ENCODE data around the gene OR9G4. TPM values are rescaled to one million over a fixed set of nuclear protein-coding genes. Genes with fewer than 3 reads are reported as not detected.

The OR9G4 gene
- total and polyA plus RNA-seq, 5 donors from 2014 or later: not detected

DNA sequence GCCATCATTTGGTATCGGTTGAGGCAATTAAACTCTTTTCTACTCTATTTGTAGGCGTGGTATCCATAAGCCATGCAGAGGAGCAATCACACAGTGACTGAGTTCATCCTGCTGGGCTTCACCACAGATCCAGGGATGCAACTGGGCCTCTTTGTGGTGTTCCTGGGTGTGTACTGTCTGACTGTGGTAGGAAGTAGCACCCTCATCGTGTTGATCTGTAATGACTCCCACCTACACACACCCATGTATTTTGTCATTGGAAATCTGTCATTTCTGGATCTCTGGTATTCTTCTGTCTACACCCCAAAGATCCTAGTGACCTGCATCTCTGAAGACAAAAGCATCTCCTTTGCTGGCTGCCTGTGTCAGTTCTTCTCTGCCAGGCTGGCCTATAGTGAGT is 8.4 kb downstream of the OR9G4 start:
- Histone ChIP-seq H3K36me3 (ENCODE audit: control insufficient read depth, insufficient read depth, low read length) (no peaks in the 10 kb centered on the region), H3K4me1 (ENCODE audit: control insufficient read depth, insufficient read depth, low read length, poor library complexity, severe bottlenecking) (no peaks in the 10 kb centered on the region), H3K4me3 (ENCODE audit: low read depth, low read length) (no peak overlapping the region), H3K27ac (ENCODE audit: insufficient read depth, low read length, poor library complexity, severe bottlenecking) (no peak overlapping the region), H3K27me3 (ENCODE audit: control insufficient read depth, insufficient read depth, low read length) (no peaks in the 10 kb centered on the region), H3K9me3 (ENCODE audit: control insufficient read depth in 2 of 2, low read length in 2 of 2) (no peaks in the 10 kb centered on the region)
- Mint-ChIP-seq H3K4me3 (no peak overlapping the region), H3K4me1 (no peaks in the 10 kb centered on the region), H3K9me3 (peaks cover 1 to 14% (median 6%) of the 10 kb centered on the region in 7 donors), H3K36me3 (no peaks in the 10 kb centered on the region), H3K27me3 (no peaks in the 10 kb centered on the region), H3K27ac (no peak overlapping the region)
- no peak for ATAC-seq (ENCODE audit: low read depth in 2 of 2)
- no peak for DNase-seq

DNA sequence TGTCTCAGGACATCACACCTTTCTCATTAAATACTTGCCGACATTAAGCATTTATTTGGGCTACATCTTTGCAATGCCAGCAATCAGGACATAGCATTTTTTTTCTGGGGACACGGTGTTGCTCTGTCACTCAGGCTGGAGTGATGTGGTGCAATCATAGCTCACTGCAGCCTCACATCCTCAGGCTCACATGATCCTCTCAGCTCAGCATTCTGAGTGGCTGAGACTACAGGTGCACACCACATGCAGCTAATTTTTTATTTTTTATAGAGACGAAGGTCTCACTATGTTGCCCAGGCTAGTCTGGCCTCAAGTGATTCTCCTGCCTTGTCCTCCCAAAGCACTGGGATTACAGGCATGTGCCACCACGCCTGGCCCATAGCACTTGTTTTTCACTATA is 28.0 kb downstream of the OR9G4 start:
- Mint-ChIP-seq H3K4me3 (no peak overlapping the region), H3K27ac (no peak overlapping the region), H3K9me3 (peaks cover 1 to 17% (median 10%) of the 10 kb centered on the region in 7 donors), H3K27me3 (no peaks in the 10 kb centered on the region), H3K4me1 (no peaks in the 10 kb centered on the region), H3K36me3 (no peaks in the 10 kb centered on the region)
- H3K27me3 ChIP-seq (ENCODE audit: control insufficient read depth, insufficient read depth, low read length): no peaks in the 10 kb centered on the region
- ATAC-seq (ENCODE audit: low read depth in 2 of 2): no peak
- H3K4me3 ChIP-seq (ENCODE audit: low read depth, low read length): no peak overlapping the region
- H3K36me3 ChIP-seq (ENCODE audit: control insufficient read depth, insufficient read depth, low read length): no peaks in the 10 kb centered on the region
- H3K4me1 ChIP-seq (ENCODE audit: control insufficient read depth, insufficient read depth, low read length, poor library complexity, severe bottlenecking): no peaks in the 10 kb centered on the region
- H3K27ac ChIP-seq (ENCODE audit: insufficient read depth, low read length, poor library complexity, severe bottlenecking): no peak overlapping the region
- H3K9me3 ChIP-seq (ENCODE audit: control insufficient read depth in 2 of 2, low read length in 2 of 2): no peaks in the 10 kb centered on the region
- DNase-seq: no peak

DNA sequence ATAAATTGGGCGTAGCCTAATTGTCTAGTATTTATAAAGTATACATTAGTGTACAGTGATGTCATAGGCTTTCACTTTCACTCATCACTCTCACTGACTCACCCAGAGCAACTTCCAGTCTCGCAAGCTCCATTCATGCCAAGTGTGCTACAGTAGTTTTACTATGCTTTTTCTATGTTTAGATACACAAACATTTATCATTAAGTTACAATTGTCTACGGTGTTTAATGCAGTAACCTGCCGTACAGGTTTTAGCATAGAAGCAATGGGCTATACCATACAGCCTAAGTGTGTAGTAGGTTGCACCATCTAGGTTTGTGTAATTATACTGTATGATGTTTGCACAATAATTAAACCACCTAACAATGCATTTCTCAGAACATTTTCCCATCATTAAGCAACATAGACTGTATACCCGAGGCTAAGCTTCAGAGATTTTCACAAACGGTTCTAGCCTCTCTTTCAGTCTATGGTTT is 32.1 kb downstream of the OR9G4 start:
- H3K36me3 Mint-ChIP-seq: no peaks in the 10 kb centered on the region
- Histone ChIP-seq H3K4me1 (ENCODE audit: control insufficient read depth, insufficient read depth, low read length, poor library complexity, severe bottlenecking) (no peaks in the 10 kb centered on the region), H3K27me3 (ENCODE audit: control insufficient read depth, insufficient read depth, low read length) (no peaks in the 10 kb centered on the region), H3K9me3 (ENCODE audit: control insufficient read depth in 2 of 2, low read length in 2 of 2) (peaks cover 0 to 8% of the 10 kb centered on the region in 2 experiments), H3K27ac (ENCODE audit: insufficient read depth, low read length, poor library complexity, severe bottlenecking) (no peak overlapping the region), H3K4me3 (ENCODE audit: low read depth, low read length) (no peak overlapping the region), H3K36me3 (ENCODE audit: control insufficient read depth, insufficient read depth, low read length) (no peaks in the 10 kb centered on the region)
- H3K9me3 Mint-ChIP-seq: peaks cover 4 to 23% (median 8%) of the 10 kb centered on the region in 7 donors
- ATAC-seq (ENCODE audit: low read depth in 2 of 2): no peak
- no peak overlapping the region for H3K4me3 Mint-ChIP-seq
- DNase-seq: no peak
- no peaks in the 10 kb centered on the region for H3K4me1 Mint-ChIP-seq
- H3K27me3 Mint-ChIP-seq: no peaks in the 10 kb centered on the region
- H3K27ac Mint-ChIP-seq: no peak overlapping the region

DNA sequence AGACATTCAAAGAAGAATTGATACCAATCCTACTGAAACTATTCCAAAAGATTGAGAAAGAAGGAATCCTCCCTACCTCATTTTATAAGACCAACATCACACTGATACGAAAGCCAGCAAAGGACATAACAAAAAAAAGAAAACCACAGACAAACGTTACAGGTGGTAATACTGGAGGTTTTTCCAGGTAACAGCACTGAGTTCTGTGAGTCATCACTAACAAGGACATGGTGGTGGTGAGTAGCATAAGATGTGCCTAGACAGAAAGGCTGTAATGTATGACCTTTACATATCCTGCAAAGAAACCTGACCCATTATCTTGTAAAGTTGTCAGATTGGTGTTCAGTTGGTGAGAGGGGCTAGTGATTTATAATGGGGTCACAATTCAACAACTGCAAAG is 34.3 kb downstream of the OR9G4 start:
- Histone ChIP-seq H3K36me3 (ENCODE audit: control insufficient read depth, insufficient read depth, low read length) (no peaks in the 10 kb centered on the region), H3K9me3 (ENCODE audit: control insufficient read depth in 2 of 2, low read length in 2 of 2) (peaks cover 0 to 8% of the 10 kb centered on the region in 2 experiments), H3K27ac (ENCODE audit: insufficient read depth, low read length, poor library complexity, severe bottlenecking) (no peak overlapping the region), H3K4me3 (ENCODE audit: low read depth, low read length) (no peak overlapping the region), H3K27me3 (ENCODE audit: control insufficient read depth, insufficient read depth, low read length) (no peaks in the 10 kb centered on the region), H3K4me1 (ENCODE audit: control insufficient read depth, insufficient read depth, low read length, poor library complexity, severe bottlenecking) (no peaks in the 10 kb centered on the region)
- ATAC-seq (ENCODE audit: low read depth in 2 of 2) (no peak), DNase-seq (no peak)
- H3K27me3 Mint-ChIP-seq: no peaks in the 10 kb centered on the region
- H3K36me3 Mint-ChIP-seq: no peaks in the 10 kb centered on the region
- H3K4me3 Mint-ChIP-seq: no peak overlapping the region
- no peaks in the 10 kb centered on the region for H3K4me1 Mint-ChIP-seq
- H3K27ac Mint-ChIP-seq: no peak overlapping the region
- peaks cover 3 to 23% (median 9%) of the 10 kb centered on the region in 7 donors for H3K9me3 Mint-ChIP-seq

DNA sequence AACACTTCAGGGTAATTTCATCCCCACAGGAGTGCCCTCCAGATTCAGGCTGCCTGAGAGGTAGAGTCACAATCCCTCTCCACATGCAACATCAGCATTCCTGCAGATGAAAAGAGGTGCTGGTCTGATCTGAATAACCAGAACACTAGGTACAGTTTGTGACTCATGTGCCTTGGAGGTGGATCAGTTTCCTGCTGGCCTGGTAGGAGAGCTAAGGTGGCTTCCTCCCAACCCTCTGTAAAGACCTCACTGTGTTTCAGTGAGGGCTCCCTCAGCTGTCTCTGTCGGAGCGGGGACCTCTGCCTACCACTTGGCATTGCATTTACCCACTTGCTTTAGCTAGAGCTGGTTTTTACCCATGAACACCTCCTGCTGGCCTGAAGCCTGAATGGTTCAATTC is 42.0 kb downstream of the OR9G4 start:
- no peaks in the 10 kb centered on the region for H3K36me3 Mint-ChIP-seq
- no peak overlapping the region for H3K4me3 Mint-ChIP-seq
- H3K9me3 Mint-ChIP-seq: peaks cover 2 to 17% (median 11%) of the 10 kb centered on the region in 7 donors
- Histone ChIP-seq H3K4me1 (ENCODE audit: control insufficient read depth, insufficient read depth, low read length, poor library complexity, severe bottlenecking) (no peaks in the 10 kb centered on the region), H3K4me3 (ENCODE audit: low read depth, low read length) (no peak overlapping the region), H3K27ac (ENCODE audit: insufficient read depth, low read length, poor library complexity, severe bottlenecking) (no peak overlapping the region), H3K36me3 (ENCODE audit: control insufficient read depth, insufficient read depth, low read length) (no peaks in the 10 kb centered on the region), H3K9me3 (ENCODE audit: control insufficient read depth in 2 of 2, low read length in 2 of 2) (no peaks in the 10 kb centered on the region), H3K27me3 (ENCODE audit: control insufficient read depth, insufficient read depth, low read length) (no peaks in the 10 kb centered on the region)
- no peak for DNase-seq
- no peaks in the 10 kb centered on the region for H3K27me3 Mint-ChIP-seq
- no peak for ATAC-seq (ENCODE audit: low read depth in 2 of 2)
- H3K4me1 Mint-ChIP-seq: no peaks in the 10 kb centered on the region
- H3K27ac Mint-ChIP-seq: no peak overlapping the region

DNA sequence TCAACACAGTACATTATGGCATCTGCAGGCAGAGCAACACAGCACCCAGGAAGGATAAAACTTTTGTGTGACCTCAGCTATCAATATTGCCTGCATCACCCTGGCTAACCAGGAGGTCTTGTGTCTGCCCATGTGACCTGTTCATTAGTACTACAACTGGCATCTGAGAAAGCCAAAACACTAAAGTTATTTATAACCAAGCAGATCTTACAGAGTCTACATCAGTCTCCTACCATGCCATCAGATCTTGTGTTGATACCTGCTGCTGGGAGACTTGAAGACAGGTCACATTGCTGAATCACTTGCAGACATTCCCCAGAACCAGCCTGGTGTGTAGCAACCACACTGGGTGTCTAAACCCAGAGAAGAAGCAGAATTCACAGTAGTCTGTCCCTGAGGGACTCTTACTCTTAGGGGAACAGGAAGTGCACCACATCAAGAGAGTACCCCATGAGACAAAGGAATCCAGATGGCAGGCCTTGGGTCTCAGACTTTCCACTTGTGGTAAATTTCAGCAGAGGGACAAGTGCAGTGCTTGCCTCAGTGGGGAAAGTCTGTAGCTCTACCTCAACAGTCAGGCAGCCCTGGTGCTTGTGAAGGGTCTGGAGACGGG is 42.6 kb downstream of the OR9G4 start:
- H3K36me3 Mint-ChIP-seq: no peaks in the 10 kb centered on the region
- H3K4me1 Mint-ChIP-seq: no peaks in the 10 kb centered on the region
- H3K4me3 ChIP-seq (ENCODE audit: low read depth, low read length): no peak overlapping the region
- H3K4me1 ChIP-seq (ENCODE audit: control insufficient read depth, insufficient read depth, low read length, poor library complexity, severe bottlenecking): no peaks in the 10 kb centered on the region
- no peaks in the 10 kb centered on the region for H3K27me3 Mint-ChIP-seq
- H3K27me3 ChIP-seq (ENCODE audit: control insufficient read depth, insufficient read depth, low read length): no peaks in the 10 kb centered on the region
- ATAC-seq (ENCODE audit: low read depth in 2 of 2): no peak
- H3K36me3 ChIP-seq (ENCODE audit: control insufficient read depth, insufficient read depth, low read length): no peaks in the 10 kb centered on the region
- H3K9me3 Mint-ChIP-seq: peaks cover 3 to 19% (median 13%) of the 10 kb centered on the region in 7 donors
- no peak overlapping the region for H3K27ac ChIP-seq (ENCODE audit: insufficient read depth, low read length, poor library complexity, severe bottlenecking)
- no peak overlapping the region for H3K4me3 Mint-ChIP-seq
- DNase-seq: no peak
- H3K27ac Mint-ChIP-seq: no peak overlapping the region
- no peaks in the 10 kb centered on the region for H3K9me3 ChIP-seq (ENCODE audit: control insufficient read depth in 2 of 2, low read length in 2 of 2)

DNA sequence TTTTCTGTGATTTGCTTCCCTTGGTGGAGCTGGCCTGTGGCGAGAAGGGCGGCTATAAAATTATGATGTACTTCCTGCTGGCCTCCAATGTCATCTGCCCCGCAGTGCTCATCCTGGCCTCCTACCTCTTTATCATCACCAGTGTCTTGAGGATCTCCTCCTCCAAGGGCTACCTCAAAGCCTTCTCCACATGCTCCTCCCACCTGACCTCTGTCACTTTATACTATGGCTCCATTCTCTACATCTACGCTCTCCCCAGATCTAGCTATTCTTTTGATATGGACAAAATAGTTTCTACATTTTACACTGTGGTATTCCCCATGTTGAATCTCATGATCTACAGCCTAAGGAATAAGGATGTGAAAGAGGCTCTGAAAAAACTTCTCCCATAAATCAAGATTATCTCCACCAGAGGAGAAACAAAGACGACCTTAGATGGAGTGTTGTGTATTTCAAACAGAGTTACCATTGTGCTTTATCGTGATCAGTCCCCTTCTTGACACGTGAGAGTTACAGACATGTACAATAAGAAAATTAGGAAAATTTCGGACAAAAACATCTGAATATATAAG is 47.5 kb downstream of the OR9G4 start:
- H3K27ac ChIP-seq (ENCODE audit: insufficient read depth, low read length, poor library complexity, severe bottlenecking): no peak overlapping the region
- peak overlapping the region in 1 of 3 donors; percentile 3 for H3K27ac Mint-ChIP-seq
- H3K27me3 Mint-ChIP-seq: no peaks in the 10 kb centered on the region
- ATAC-seq (ENCODE audit: low read depth in 2 of 2) (no peak), DNase-seq (no peak)
- no peaks in the 10 kb centered on the region for H3K9me3 ChIP-seq (ENCODE audit: control insufficient read depth in 2 of 2, low read length in 2 of 2)
- H3K4me1 ChIP-seq (ENCODE audit: control insufficient read depth, insufficient read depth, low read length, poor library complexity, severe bottlenecking): no peaks in the 10 kb centered on the region
- peaks cover 1 to 27% (median 11%) of the 10 kb centered on the region in 7 donors for H3K9me3 Mint-ChIP-seq
- H3K36me3 Mint-ChIP-seq: no peaks in the 10 kb centered on the region
- no peaks in the 10 kb centered on the region for H3K36me3 ChIP-seq (ENCODE audit: control insufficient read depth, insufficient read depth, low read length)
- no peaks in the 10 kb centered on the region for H3K27me3 ChIP-seq (ENCODE audit: control insufficient read depth, insufficient read depth, low read length)
- no peak overlapping the region for H3K4me3 Mint-ChIP-seq
- no peak overlapping the region for H3K4me3 ChIP-seq (ENCODE audit: low read depth, low read length)
- H3K4me1 Mint-ChIP-seq: no peaks in the 10 kb centered on the region

Measured in CD4-positive, CD25-positive, alpha-beta regulatory T cell (primary cell).